NK-92 (cell line): ENCODE measurements around the gene PRSS38.

Source experiments
- DNase-seq: peaks from one replicate; lab custom pipeline; 2025; ENCODE audit not compliant: unreplicated experiment; lab: John Stamatoyannopoulos, UW

PRSS38 gene

DNA sequence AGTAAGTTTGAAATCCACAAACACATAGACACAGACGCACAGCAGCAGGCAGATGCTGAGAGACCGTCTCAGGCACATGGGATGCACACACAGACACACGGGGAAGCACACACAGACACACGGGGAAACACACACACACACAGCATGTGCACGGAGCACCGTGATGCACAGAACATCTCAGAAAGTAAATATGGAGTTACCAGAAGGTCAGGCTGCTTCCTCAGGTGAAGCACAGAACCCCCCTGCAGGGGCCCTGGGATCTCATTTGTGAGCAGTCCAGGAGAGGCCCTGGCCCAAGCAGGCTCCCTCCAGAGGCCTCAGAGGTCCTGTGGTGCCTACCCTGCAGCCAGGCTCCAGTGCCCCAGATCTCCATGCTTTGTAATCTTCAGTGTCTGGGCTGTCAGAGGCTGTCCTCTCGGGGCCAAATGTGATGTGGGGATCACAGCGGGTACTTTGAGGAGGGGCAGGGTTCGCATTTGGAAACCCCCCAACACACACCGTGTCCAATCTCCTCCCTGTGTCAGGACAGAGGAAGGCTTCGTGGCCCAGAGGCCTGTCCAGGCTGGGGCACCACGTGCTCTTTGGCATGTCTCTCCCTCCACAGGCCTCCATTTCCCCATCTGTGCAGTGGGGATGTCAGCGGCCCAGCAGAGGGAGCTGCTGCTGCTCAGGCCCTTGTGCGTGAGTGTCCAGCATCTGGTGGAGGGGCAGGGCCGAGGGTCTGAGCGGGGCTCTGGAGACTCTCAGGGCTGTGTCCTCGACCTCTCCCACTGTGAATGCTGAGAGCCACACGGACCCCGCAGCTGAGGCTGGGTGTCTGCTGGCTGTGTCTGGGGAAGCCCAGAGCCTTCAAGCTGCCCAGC is 23.0 kb upstream of the PRSS38 start:
- no peak for DNase-seq

DNA sequence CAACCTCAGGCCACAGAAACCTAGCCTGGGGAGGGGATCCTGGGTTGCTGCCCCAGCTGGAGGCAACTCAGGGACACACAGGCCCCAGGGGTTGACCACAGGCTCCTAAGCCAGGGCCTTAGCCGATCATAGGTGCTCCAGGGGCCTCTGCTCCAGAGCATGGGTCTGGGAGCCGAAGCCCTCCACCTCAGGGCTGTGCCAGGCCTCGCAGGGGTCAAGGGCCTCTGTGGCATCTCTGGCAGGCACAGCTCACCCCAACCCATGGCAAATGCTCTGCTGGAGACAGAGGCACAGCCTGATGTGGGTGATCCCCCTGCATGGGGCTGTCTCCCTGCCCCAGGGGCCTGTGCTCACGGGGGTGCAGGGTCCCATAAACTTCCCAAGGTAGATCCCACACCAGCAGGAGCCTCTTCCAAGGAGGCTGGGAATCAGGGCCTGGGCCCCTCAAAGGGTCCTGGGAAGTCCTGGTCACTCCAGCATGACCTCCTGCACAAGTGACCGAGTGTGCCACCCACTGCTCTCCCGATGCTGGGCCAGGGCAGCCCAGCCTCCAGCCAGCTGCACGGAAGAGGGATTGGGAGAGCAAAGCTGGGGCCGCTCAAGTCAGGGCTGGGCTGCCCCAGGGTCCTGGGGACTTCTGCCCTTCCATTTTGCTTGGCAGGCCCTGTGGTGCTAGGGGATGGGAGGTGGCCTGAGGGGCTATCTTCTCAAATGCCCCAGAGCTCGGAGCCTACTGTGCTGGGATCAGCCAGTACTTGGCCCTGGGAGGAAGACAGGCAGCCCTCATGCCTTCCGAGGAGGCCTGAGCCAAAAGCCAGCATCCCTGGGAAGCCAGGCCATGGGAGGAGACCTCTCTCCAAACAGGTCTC is 22.2 kb upstream of the PRSS38 start:
- DNase-seq: no peak

DNA sequence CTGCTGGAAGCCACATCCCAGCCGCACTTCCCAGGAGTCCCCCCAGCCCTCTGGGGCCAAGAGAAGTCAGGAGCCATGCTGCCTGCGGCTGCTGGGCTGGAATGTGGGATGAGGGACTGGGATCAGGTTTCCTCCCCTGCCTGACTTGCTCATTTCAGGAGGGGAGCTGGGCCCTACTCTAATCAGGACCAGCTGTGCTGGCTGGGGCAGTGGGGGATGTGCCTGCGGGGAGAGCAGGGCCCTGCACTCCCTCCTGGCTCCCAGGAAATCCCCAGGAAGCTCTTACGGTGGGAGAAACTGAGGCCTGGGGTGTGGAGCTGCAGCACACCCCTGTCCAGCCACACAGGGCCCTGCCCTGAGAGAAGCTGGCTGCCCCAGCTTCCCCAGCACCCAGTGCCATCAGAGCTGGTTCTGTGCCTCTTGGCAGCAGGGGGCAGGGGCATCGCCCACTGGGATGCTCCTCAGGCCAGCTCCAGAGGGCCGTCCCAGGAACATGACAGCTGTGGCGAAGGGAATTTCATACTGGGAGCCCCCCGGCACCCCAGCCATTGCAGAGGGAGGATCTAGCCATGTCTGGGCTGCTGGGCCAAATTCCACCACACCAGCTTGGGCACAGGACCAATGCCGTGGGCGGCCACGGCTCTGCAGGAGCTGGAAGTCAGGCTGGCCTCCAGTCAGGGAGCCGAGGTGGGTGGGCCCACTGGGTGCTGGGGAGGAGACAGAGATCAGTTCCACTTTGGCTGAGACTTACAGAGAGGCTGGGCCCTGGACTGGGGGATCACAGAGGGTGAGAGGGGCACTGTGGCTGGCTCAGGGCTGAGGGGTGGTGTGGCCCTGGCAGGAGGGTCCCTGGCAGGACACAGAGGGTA is 21.3 kb upstream of the PRSS38 start:
- no peak for DNase-seq

DNA sequence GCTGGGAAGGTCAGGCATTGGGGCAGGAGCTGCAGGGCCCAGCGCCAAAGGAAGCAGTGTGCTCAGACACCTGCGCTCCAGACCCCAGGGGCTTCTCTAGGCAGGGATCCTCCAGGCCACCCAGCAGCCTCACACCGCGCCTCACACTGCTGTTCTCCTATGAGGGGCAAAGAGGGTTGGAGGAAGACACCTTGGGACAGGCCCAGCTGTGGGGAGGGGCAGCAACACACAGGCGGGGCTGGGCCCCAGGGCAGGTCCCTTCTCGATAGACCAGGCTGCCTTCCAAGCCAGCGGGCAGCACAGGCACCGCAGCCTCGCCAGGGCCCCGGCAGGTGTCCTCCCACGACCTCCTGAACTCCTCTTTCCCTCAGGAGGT is 20.7 kb upstream of the PRSS38 start:
- DNase-seq: no peak

DNA sequence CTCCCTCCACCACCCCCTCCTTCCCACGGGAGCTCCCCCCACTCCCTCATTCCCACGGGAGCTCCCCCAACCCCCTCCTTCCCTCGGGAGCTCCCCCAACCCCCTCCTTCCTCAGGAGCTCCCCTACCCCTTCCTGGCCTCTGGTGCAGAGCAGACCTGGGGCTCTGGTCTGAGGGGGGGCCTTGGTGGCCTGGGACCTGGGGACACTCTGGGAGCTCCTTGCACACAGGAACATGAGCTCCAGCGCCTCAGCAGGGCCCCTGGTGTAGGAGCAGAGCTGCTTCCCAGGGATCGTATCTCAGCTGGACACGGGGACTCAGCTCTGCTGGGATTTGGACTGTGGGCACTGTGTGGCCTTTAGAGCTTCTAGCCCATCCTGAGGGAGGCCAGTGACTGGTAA is 19.7 kb upstream of the PRSS38 start:
- no peak for DNase-seq

DNA sequence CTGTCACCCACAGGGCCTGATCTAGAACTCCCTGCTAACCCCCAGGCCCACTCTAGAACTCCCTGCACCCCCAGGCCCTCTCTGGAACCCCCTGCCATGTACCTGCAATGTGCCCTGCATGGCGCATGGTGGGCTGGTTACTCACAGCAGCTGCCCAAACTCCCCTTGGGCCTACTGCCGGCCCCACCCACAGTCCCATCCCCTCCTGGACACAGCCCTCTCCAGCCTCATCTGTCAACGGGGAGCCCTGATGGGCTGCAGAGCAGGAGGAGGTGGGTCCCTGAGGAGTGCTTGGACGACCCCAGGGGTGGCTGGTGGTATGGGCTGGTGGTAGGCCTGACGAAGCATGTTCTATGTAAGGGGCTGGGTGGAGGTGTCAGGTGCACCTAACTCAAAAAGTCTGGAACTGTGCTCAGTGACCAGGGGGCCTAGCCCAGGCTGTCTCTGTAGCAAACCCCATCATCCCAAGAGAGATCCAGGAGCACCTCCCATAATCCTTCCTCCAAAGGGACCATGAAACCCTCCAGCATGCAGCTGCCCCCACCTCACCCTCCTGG is 19.0 kb upstream of the PRSS38 start:
- DNase-seq: no peak

DNA sequence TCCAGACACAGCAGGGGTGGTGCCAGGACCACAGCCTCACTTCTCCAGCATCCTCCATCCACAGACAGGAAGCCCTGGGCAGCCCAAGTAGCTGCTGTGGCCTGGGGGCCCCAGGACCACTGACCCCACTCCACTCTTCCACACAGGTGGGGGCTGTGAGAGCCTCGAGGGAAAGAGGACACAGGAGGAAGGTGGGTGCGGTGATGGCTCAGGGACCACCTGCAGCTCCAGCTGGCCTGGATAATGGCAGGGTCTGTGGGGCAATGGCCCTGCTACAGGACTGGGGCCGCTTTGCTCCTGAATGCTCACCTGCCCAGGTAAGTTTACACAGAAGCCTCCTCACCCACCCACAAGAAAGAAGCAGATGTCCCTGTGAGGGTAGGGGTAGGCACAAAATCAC is 18.3 kb upstream of the PRSS38 start:
- no peak for DNase-seq

DNA sequence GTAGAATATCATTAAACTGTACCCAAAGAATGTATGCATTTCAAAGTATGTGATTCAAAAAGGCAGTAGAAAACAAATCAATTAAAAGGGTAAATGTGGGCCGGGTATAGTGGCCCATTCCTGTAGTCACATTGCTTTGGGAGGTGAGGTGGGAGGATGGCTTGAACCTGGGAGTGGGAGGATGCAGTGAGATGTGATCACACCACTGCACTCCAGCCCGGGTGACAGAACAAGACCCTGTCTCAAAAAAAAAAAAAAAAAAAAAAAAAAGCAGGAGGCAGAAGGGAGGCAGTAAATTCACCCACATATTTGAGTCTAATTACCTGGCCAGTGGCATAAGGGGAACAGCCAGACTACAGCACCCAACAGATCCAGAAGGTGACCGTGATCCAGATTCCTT is 17.9 kb upstream of the PRSS38 start:
- DNase-seq: no peak

DNA sequence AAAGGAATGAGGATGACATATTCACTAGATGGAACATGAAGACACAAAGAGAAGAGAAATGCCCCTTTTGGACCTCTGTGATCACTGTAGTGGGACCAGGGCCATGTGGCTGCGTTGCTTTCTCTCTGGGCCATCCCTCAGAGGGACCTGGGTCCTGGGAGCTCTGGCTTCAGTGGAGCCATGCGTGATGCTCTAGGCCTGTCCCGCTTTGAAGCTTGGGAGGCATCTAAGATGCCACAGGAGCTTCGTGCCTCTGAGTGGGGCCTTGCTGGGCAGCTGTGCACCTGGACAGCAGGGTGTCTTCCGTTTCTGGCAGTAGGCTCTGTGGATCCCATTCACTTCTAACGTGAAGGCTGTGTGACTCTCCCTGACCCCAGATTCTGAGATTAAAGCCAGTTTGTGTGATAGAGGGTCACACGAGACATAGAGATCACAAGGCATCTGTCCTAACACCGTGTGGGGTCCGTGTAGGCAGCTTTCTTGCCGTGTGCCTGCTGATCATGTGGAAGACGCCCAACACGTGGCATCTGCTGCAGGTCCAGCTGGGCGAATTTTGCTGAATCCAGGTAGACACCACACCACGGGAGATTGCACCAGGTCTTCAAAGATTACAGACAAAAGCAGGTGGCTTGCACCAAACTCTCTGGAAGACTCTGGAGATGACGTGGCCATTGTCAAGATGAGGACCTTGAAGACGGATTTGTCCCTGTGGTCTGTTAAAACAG is 17.2 kb upstream of the PRSS38 start:
- no peak for DNase-seq

DNA sequence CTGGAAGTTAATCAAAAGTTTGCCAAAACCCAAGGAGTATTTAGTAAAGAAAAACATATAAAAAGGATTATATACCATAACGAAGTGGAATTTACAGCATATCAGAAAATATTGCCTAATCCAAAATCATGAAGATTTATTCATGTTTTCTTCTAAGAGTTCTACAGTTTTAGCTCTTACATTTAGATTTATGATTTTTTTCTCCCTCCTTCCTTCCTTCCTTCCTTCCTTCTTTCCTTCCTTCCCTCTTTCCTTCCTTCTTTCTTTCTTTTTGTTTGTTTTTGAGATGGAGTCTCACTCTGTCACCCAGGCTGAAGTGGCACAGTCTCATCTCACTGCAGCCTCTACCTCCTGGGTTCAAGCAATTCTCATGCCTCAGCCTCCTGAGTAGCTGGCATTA is 15.7 kb upstream of the PRSS38 start:
- no peak for DNase-seq

DNA sequence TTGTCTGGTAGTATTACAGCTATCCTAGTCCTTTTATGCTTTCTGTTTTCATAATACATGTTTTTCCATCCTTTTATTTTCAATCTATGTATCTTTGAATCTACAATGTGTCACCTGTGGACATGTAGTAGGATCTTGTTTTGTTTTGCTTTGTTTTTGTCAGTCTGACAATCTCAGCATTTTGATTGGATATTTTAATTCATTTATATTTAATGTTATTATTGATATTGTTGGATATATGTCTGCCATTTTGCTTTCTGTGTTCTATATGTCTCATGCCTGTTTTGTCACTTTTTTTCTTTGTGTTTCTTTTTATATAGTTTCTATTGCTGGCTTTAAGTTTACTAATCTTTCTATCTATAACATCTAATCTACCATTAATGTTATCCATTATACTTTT is 11.5 kb upstream of the PRSS38 start:
- DNase-seq: no peak

DNA sequence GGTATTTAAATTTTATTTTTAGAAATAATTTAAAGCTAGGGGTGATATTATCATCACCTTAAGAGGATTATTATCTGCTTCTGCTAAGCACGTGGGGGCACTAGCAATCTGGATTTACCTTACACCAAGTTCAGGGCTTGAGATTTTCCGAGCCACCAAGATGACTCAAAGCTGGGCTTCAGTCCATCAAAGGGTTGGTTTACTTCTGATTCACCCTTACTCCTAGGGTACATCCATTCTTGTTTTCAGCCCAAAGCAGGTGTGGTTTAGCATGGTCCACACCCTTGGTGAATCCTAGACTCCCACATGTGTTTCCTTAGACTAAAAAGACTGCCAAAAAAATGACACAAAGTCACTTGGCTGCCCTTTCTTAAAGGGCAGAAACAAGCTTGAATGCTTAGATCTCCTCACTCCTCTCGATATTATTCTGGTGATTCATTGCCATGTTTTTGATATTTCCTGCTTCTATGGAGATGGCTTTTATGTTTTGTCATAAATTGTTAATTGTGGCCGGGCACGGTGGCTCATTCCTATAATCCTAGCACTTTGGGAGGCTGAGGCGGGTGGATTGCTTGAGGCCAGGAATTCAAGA is 9.8 kb upstream of the PRSS38 start:
- DNase-seq: no peak

DNA sequence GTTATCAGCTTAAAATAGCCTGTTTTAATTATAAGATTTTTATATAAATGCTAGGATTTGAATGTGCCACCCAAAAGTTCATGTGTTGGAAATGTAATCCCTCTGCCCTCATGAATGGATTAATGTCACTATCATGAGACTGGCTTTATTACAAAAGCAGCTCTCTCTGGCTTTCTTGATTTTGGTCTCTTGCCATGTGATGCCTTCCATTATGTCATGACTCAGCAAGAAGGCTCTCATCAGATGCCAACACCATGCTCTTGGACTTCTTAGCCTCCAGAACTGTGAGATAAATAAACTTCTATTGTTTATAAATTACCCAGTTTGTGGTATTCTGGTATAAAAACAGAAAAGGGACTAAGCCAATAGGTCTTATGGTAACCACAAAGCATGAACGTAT is 6.9 kb upstream of the PRSS38 start:
- DNase-seq: no peak

DNA sequence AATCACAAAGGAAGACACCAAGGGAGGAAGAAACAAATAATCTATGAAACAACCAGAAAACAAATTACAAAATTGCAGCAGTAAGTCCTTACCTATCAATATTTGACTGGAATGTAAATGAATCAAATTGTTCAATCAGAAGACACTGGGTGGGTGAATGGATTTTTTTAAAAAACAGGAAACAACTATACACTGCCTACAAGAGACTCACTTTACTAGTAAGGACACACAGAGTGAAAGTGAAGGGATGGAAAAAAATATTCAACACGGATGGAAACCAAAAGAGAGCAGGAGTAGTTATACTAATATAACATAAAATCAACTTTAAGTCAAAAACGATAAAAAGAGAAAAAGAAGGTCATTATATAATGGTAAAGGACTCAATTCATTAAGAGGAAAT is 6.4 kb upstream of the PRSS38 start:
- DNase-seq: no peak

DNA sequence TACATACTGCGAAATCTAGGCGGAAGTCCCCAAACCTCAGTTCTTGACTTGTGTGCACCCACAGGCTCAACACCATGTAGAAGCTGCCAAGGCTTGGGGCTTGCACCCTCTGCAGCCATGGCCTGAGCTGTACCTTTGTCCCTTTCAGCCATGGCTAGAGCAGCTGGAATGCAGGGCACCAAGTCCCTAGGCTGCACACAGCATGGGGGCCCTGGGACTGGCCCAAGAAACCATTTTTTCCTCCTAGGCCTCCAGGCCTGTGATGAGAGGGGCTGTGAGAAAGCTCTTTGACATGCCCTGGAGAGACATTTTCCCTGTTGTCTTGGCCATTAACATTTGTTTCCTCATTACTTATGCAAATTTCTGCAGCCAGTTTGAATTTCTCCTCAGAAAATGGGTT is 1.5 kb upstream of the PRSS38 start:
- DNase-seq: no peak

DNA sequence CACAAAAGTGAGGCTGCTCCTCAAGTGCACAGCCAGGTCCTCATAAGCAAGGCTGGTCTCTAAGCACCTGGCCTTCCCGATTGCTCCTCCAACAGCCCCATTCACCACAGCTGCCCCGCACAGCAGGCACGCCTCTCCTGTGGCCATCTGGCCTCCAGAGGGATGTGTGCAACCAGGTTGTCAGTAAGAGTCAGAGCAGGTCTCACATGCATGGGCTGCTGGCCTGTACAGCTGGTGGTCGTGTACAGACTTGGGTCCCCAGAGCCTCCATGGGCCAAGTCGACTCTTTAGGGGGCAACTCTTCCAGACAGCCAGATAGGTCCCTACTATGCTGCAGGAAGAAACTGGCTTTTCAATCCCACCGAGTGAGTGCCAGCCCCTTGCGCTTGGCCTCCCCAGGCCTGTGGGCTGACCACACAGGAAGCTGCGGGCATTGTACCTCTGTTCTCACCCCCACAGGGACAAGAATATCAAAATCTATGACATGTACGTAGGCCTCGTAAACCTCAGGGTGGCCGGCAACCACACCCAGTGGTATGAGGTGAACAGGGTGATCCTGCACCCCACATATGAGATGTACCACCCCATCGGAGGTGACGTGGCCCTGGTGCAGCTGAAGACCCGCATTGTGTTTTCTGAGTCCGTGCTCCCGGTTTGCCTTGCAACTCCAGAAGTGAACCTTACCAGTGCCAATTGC is 1.4 kb downstream of the PRSS38 start:
- DNase-seq: no peak

DNA sequence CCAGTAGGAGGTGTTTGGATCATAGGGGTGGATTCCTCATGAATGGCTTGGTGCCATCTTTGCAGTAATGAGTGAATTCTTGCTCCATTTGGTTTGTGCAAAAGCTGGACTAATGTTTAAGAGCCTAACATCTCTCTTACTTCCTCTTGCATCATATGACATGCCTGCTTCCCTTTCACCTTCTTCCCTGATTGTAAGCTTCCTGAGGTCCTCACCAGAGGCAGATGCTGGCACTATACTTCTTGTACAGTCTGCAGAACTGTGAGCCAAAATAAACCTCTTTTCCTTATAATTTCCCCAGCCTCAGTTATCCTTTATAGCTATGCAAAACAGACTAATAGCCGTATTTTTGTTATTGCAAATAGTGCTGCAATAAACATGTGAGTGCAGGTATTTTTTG is 8.1 kb downstream of the PRSS38 start:
- DNase-seq: no peak

DNA sequence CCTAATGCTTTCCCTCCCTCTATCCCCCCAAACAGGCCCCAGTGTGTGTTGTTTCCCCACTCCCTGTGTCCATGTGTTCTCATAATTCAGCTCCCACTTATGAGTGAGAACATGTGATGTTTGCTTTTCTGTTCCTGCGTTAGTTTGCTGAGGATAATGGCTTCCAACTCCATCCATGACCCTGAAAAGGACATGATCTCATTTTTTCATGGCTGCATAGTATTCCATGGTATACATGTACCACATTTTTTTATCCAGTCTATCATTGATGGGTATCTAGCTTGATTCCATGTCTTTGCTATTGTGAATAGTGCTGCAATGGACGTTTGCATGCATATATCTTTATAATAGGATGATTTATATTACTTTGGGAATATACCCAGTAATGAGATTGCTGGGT is 8.7 kb downstream of the PRSS38 start:
- DNase-seq: no peak

DNA sequence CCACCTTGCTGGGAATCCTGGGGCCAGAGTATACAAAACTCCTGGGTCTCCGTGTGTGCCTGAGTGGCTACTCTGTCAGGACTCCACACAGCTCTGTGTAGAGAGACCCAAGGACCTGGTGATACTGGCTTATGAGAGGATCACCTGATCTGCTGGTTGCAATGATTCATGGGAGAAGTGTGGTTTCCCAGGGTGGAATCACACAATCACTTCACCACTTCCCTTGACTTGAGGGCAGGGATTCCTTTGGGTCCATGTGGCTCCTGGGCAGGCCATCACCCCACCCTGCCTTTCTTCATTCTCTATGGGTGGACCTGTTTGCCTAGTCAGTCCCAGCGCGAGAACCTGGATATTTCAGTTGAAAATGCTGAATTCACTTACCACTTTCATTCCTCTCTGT is 13.3 kb downstream of the PRSS38 start:
- no peak for DNase-seq
